ENCODE data around the gene APOC1.
"Not testable (repeated sequence)": the region's sequence is repeated elsewhere in the genome, so short reads cannot be mapped to it uniquely, and the experiment has no call there.

APOC1 gene

GRCh38 chr19:44905437-44906160, 8.8 kb upstream of the APOC1 start, which contains the start of gene APOE:
TSS of gene APOE (plus strand) at chr19:44905796. CDS start at chr19:44906625, 829 bp downstream.
- peaks cover 6% of the 10 kb centered on the region for H3K36me3 ChIP-seq
- peaks cover 37% of the 10 kb centered on the region for H3K27me3 ChIP-seq
- H3K27ac ChIP-seq = no peak within 1 kb of the TSS
- peaks cover 3 to 11% of the 10 kb centered on the region in 2 experiments for H3K4me1 ChIP-seq (ENCODE audit: control insufficient read depth in 1 of 2, insufficient read depth in 1 of 2, low read depth in 1 of 2, low read length in 1 of 2)
- no peak within 1 kb of the TSS for H3K4me3 ChIP-seq (ENCODE audit: low read depth in 1 of 2, low read length in 1 of 2)
- TF ChIP-seq, protein P1, sequence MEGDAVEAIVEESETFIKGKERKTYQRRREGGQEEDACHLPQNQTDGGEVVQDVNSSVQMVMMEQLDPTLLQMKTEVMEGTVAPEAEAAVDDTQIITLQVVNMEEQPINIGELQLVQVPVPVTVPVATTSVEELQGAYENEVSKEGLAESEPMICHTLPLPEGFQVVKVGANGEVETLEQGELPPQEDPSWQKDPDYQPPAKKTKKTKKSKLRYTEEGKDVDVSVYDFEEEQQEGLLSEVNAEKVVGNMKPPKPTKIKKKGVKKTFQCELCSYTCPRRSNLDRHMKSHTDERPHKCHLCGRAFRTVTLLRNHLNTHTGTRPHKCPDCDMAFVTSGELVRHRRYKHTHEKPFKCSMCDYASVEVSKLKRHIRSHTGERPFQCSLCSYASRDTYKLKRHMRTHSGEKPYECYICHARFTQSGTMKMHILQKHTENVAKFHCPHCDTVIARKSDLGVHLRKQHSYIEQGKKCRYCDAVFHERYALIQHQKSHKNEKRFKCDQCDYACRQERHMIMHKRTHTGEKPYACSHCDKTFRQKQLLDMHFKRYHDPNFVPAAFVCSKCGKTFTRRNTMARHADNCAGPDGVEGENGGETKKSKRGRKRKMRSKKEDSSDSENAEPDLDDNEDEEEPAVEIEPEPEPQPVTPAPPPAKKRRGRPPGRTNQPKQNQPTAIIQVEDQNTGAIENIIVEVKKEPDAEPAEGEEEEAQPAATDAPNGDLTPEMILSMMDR (IDR thresholded peaks at IDR 0.05) = no peak
- H3K9me3 ChIP-seq = no peaks in the 10 kb centered on the region

DNA sequence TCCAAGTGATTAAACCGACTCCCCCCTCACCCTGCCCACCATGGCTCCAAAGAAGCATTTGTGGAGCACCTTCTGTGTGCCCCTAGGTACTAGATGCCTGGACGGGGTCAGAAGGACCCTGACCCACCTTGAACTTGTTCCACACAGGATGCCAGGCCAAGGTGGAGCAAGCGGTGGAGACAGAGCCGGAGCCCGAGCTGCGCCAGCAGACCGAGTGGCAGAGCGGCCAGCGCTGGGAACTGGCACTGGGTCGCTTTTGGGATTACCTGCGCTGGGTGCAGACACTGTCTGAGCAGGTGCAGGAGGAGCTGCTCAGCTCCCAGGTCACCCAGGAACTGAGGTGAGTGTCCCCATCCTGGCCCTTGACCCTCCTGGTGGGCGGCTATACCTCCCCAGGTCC, 6.8 kb upstream of the APOC1 start:
- Histone ChIP-seq H3K27me3 (peaks cover 57% of the 10 kb centered on the region), H3K27ac (no peak overlapping the region), H3K36me3 (no peaks in the 10 kb centered on the region), H3K9me3 (no peaks in the 10 kb centered on the region), H3K4me1 (ENCODE audit: control insufficient read depth in 1 of 2, insufficient read depth in 1 of 2, low read depth in 1 of 2, low read length in 1 of 2) (peaks cover 3 to 11% of the 10 kb centered on the region in 2 experiments), H3K4me3 (ENCODE audit: low read depth in 1 of 2, low read length in 1 of 2) (no peak overlapping the region)
- TF ChIP-seq, protein P1 (IDR thresholded peaks at IDR 0.05) = no peak

GRCh38 chr19:44908074-44908835, 6.2 kb upstream of the APOC1 start:
- TF ChIP-seq, protein P1 (IDR thresholded peaks at IDR 0.05) = no peak
- no peaks in the 10 kb centered on the region for H3K36me3 ChIP-seq
- no peak overlapping the region for H3K4me3 ChIP-seq (ENCODE audit: low read depth in 1 of 2, low read length in 1 of 2)
- H3K4me1 ChIP-seq (ENCODE audit: control insufficient read depth in 1 of 2, insufficient read depth in 1 of 2, low read depth in 1 of 2, low read length in 1 of 2) = peaks cover 3 to 11% of the 10 kb centered on the region in 2 experiments
- H3K9me3 ChIP-seq = no peaks in the 10 kb centered on the region
- H3K27ac ChIP-seq = no peak overlapping the region
- peaks cover 63% of the 10 kb centered on the region for H3K27me3 ChIP-seq

- Histone ChIP-seq H3K4me3 (ENCODE audit: low read depth in 1 of 2, low read length in 1 of 2) (no peak overlapping the region), H3K27ac (no peak overlapping the region), H3K27me3 (peaks cover 69% of the 10 kb centered on the region), H3K36me3 (no peaks in the 10 kb centered on the region), H3K4me1 (ENCODE audit: control insufficient read depth in 1 of 2, insufficient read depth in 1 of 2, low read depth in 1 of 2, low read length in 1 of 2) (peaks cover 3 to 7% of the 10 kb centered on the region in 2 experiments), H3K9me3 (no peaks in the 10 kb centered on the region)
- TF ChIP-seq, protein P1 (IDR thresholded peaks at IDR 0.05) = no peak
These were observed 5.6 kb upstream of the APOC1 start for GRCh38 chr19:44908836-44909261.

- Histone ChIP-seq H3K27ac (no peak overlapping the region), H3K4me1 (ENCODE audit: control insufficient read depth in 1 of 2, insufficient read depth in 1 of 2, low read depth in 1 of 2, low read length in 1 of 2) (peaks cover 10 to 14% of the 10 kb centered on the region in 2 experiments), H3K4me3 (ENCODE audit: low read depth in 1 of 2, low read length in 1 of 2) (no peak overlapping the region), H3K36me3 (no peaks in the 10 kb centered on the region), H3K9me3 (no peaks in the 10 kb centered on the region), H3K27me3 (peaks cover 70% of the 10 kb centered on the region)
- TF ChIP-seq, protein P1 (IDR thresholded peaks at IDR 0.05) = no peak
These were observed 4.6 kb upstream of the APOC1 start for GRCh38 chr19:44909775-44910174.

DNA sequence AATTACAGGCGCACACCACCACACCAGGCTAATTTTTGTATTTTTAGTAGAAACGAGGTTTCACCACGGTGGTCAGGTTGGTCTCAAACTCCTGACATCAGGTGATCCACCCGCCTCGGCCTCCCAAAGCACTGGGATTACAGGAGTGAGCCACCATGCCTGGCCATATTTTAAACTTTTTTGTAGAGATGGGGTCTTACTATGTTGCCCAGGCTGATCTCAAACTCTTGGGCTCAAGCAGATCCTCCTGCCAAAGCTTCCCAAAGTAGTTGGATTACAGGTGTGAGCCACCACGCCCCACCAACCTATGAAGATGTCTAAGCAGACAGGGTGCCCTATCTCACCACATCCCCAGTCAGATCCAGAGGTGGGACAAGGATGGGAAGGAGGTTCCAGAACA, 2.5 kb upstream of the APOC1 start:
- not testable (repeated sequence) for H3K9me3 ChIP-seq; H3K4me3 ChIP-seq (ENCODE audit: low read depth in 1 of 2, low read length in 1 of 2); H3K36me3 ChIP-seq; H3K27ac ChIP-seq
- Histone ChIP-seq H3K27me3 (peaks cover 50% of the 10 kb centered on the region), H3K4me1 (ENCODE audit: control insufficient read depth in 1 of 2, insufficient read depth in 1 of 2, low read depth in 1 of 2, low read length in 1 of 2) (peaks cover 9 to 11% of the 10 kb centered on the region in 2 experiments)
